Parathyroid adenoma (tissue), 2 donors: ENCODE results near the gene CEP70.
"Not testable (repeated sequence)": the region's sequence is repeated elsewhere in the genome, so short reads cannot be mapped to it uniquely, and the experiment has no call there.

Experiments used
- H2AFZ ChIP-seq: fragments of 300-600 bp; sonication (generic); one replicate; pipeline ENCODE4 v1.7.0; 2017; ENCODE audit warnings: antibody characterized with exemption, mild to moderate bottlenecking
- H3K27ac ChIP-seq: fragments of 300-600 bp; sonication (generic); one replicate; pipeline ENCODE4 v1.7.0; 2017
- H3K27me3 ChIP-seq: fragments of 300-600 bp; sonication (generic); one replicate; pipeline ENCODE4 v1.7.0; 2017; ENCODE audit warnings: low read length; ENCODE audit not compliant: control insufficient read depth, insufficient read depth
- H3K36me3 ChIP-seq: fragments of 300-600 bp; sonication (generic); one replicate; pipeline ENCODE4 v1.7.0; 2017; ENCODE audit warnings: low read length; ENCODE audit not compliant: control insufficient read depth, insufficient read depth
- H3K4me1 ChIP-seq: fragments of 300-600 bp; sonication (generic); one replicate; pipeline ENCODE4 v1.7.0; 2017; ENCODE audit warnings: control low read depth
- H3K4me2 ChIP-seq: fragments of 300-600 bp; sonication (generic); one replicate; pipeline ENCODE4 v1.7.0; 2017; ENCODE audit warnings: low read length
- H3K4me3 ChIP-seq: fragments of 300-600 bp; sonication (generic); one replicate; pipeline ENCODE4 v1.7.0; 2017; ENCODE audit warnings: low read depth, low read length
- H3K79me2 ChIP-seq: fragments of 300-600 bp; sonication (generic); one replicate; pipeline ENCODE4 v1.7.0; 2017; ENCODE audit warnings: control low read depth
- H3K9ac ChIP-seq: fragments of 300-600 bp; sonication (generic); one replicate; pipeline ENCODE4 v1.7.0; 2017; ENCODE audit warnings: mild to moderate bottlenecking
- H3K9me3 ChIP-seq: fragments of 300-600 bp; sonication (generic); one replicate; pipeline ENCODE4 v1.7.0; 2017; ENCODE audit warnings: low read length; ENCODE audit not compliant: control insufficient read depth
- TF ChIP-seq, protein P1 (sequence below): fragments of 300-600 bp; sonication (generic); IDR thresholded peaks from one replicate; pipeline ENCODE4 v1.7.0; 2017; ENCODE audit warnings: antibody characterized with exemption, mild to moderate bottlenecking
- donor health status: primary hyperparathyroidism.

CEP70 gene

DNA sequence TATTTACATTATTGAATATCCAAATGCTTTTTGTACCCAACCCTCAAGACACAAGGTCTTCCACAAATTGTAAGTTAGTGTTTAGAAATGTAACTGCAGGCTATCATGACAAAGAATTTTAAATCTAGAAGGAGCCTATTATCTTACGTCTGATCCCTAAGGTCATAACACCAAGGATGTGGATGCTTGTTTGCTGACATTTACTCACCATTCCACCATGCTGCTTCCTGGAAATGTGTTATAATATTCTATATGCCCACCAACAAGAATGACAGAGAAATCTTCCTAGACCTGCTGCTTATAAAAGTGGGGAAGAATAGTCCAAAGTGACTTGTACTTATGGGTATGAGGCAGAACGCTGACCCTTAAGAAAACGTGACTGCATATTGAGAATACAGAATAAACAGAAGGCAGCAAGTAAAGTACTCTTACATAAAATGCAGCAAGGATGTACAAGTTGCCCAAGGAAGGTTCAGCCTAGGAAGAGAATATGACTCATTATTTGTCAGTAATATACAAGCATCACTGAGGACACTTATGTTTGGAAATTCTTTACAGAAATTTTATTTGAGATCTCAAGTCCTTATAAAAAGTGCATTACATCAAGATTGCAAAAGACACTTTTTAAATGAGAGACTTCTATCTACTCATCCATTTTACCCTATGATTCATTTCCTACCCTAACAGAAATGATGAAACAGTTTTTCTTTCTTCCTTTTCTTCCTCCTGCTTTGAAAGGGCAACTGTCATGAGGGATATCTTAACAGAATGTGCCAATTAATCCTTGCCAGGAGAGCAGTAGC lies 100.1 kb downstream of the CEP70 start:
- H3K4me3 ChIP-seq = no peak overlapping the region
- H3K36me3 ChIP-seq = no peaks in the 10 kb centered on the region
- TF ChIP-seq, protein P1, sequence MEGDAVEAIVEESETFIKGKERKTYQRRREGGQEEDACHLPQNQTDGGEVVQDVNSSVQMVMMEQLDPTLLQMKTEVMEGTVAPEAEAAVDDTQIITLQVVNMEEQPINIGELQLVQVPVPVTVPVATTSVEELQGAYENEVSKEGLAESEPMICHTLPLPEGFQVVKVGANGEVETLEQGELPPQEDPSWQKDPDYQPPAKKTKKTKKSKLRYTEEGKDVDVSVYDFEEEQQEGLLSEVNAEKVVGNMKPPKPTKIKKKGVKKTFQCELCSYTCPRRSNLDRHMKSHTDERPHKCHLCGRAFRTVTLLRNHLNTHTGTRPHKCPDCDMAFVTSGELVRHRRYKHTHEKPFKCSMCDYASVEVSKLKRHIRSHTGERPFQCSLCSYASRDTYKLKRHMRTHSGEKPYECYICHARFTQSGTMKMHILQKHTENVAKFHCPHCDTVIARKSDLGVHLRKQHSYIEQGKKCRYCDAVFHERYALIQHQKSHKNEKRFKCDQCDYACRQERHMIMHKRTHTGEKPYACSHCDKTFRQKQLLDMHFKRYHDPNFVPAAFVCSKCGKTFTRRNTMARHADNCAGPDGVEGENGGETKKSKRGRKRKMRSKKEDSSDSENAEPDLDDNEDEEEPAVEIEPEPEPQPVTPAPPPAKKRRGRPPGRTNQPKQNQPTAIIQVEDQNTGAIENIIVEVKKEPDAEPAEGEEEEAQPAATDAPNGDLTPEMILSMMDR = no peak
- no peaks in the 10 kb centered on the region for H3K27me3 ChIP-seq
- no peaks in the 10 kb centered on the region for H3K79me2 ChIP-seq
- no peak overlapping the region for H3K9ac ChIP-seq
- H3K4me2 ChIP-seq = no peak overlapping the region
- H3K4me1 ChIP-seq = no peaks in the 10 kb centered on the region
- H2AFZ ChIP-seq = no peak overlapping the region
- H3K9me3 ChIP-seq = no peaks in the 10 kb centered on the region
- no peak overlapping the region for H3K27ac ChIP-seq

DNA sequence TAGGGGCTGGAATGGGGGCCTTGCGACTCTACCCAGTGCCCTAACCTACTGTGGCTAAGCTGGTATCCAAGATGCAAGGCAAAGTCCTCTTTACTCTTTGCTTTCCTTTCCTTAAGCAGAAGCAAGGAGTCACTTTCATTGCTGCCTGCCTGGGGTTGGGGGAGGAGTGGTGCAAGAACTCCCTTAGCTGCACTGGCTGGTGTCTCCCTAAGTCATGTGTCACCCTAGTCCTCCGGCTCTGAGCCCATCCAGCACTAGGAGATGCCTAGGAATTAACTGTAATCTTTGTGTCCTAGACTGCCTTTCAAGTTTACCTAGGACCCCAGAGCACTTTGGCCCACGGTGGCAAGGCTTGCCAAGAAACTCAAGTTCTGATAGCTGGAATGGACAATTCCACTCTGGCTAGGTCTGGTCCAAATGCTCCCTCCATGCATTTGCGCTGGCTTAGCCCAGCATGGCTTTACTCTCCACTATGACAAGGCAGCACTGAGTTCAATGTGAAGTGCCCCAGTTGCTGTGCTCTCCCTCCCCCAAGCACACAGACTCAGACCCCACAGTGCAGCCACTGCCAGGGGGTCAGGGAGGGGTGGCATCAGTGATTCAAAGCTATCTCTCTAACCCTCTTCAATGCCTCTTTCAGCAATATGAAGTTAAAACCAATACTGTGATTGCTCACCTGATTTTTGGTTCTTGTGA lies 100.9 kb downstream of the CEP70 start:
- TF ChIP-seq, protein P1 = no peak
- Histone ChIP-seq H3K4me2 (no peak overlapping the region), H3K4me1 (no peaks in the 10 kb centered on the region), H3K79me2 (no peaks in the 10 kb centered on the region), H3K9me3 (no peaks in the 10 kb centered on the region), H3K36me3 (no peaks in the 10 kb centered on the region), H3K27me3 (no peaks in the 10 kb centered on the region), H2AFZ (no peak overlapping the region), H3K9ac (no peak overlapping the region), H3K27ac (no peak overlapping the region), H3K4me3 (no peak overlapping the region)

DNA sequence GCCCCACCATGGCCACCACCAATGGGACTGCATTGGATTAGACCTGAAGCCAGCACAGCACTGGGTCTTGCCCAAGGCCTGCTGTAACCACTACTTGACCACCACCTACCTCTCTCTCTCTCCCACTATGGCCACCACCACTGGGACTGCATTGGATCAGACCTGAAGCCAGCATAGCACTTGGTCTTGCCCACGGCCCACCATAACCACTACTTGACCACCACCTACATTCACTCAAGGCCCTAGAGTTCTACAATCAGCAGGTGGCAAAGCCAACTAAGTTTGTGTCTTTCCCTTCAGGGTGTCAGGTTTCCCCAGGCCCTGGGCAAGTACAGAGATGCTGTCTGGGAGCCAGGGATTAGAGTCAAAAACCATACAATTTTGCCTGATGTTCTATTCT lies 102.1 kb downstream of the CEP70 start:
- Histone ChIP-seq H3K4me3 (no peak overlapping the region), H3K9ac (no peak overlapping the region), H3K27ac (no peak overlapping the region), H3K27me3 (no peaks in the 10 kb centered on the region), H3K4me1 (no peaks in the 10 kb centered on the region), H3K9me3 (no peaks in the 10 kb centered on the region), H3K36me3 (no peaks in the 10 kb centered on the region), H3K4me2 (no peak overlapping the region), H3K79me2 (no peaks in the 10 kb centered on the region), H2AFZ (no peak overlapping the region)
- TF ChIP-seq, protein P1 = no peak

DNA sequence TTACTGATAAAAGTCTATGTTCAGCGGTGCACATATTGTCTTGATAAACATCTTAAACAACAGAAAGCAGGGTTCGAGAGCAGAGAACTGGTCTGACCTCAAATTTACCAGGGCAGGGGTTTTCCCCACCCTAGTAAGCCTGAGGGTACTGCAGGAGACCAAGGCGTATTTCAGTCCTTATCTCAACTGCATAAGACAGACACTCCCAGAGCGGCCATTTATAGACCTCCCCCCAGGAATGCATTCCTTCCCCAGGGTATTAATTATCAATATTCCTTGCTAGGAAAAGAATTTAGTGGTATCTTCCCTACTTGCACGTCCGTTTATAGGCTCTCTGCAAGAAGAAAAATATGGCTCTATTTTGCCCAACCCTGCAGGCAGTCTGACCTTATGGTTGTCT lies 107.5 kb downstream of the CEP70 start:
- not testable (repeated sequence) for H3K79me2 ChIP-seq, H3K4me1 ChIP-seq, H2AFZ ChIP-seq, H3K9ac ChIP-seq, H3K4me2 ChIP-seq, H3K9me3 ChIP-seq, H3K4me3 ChIP-seq, H3K27me3 ChIP-seq, H3K36me3 ChIP-seq, H3K27ac ChIP-seq

DNA sequence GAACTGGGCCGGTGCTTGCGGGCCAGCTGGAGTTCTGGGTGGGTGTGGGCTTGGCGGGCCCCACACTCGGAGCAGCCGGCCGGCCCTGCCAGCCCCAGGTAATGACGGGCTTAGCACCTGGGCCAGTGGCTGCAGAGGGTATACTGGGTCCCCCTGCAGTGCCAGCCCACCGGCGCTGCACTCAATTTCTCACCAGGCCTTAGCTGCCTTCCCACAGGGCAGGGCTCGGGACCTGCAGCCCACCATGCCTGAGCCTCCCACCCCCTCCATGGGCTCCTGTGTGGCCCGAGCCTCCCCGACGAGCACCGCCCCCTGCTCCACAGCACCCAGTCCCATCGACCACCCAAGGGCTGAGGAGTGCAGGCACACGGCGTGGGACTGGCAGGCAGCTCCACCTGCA lies 109.4 kb downstream of the CEP70 start:
- H3K27me3 ChIP-seq, H3K27ac ChIP-seq, H3K9me3 ChIP-seq, H3K36me3 ChIP-seq, H3K4me3 ChIP-seq, H3K4me1 ChIP-seq, H3K79me2 ChIP-seq, H3K4me2 ChIP-seq, H2AFZ ChIP-seq, H3K9ac ChIP-seq: not testable (repeated sequence)
